ENCODE measurements around the gene SRRM2.

- no peak for TF ChIP-seq CTCF (IDR thresholded peaks at IDR 0.05)
- no peak for TF ChIP-seq POLR2AphosphoS5 (IDR thresholded peaks at IDR 0.05; ENCODE audit: low read depth, low read length)
- no peak for TF ChIP-seq REST (IDR thresholded peaks at IDR 0.05; ENCODE audit: insufficient read depth in 1 of 2, low read depth in 2 of 2, low read length in 1 of 2)
- no peak for TF ChIP-seq SIN3A (IDR thresholded peaks at IDR 0.05; ENCODE audit: borderline replicate concordance, insufficient read depth, low read depth, low read length)
These were observed 46.3 kb downstream of the SRRM2 start for GRCh38 chr16:2798723-2799204.

Data from Panc1 (cell line).